ENCODE measurements around the gene HEPACAM.

DNA sequence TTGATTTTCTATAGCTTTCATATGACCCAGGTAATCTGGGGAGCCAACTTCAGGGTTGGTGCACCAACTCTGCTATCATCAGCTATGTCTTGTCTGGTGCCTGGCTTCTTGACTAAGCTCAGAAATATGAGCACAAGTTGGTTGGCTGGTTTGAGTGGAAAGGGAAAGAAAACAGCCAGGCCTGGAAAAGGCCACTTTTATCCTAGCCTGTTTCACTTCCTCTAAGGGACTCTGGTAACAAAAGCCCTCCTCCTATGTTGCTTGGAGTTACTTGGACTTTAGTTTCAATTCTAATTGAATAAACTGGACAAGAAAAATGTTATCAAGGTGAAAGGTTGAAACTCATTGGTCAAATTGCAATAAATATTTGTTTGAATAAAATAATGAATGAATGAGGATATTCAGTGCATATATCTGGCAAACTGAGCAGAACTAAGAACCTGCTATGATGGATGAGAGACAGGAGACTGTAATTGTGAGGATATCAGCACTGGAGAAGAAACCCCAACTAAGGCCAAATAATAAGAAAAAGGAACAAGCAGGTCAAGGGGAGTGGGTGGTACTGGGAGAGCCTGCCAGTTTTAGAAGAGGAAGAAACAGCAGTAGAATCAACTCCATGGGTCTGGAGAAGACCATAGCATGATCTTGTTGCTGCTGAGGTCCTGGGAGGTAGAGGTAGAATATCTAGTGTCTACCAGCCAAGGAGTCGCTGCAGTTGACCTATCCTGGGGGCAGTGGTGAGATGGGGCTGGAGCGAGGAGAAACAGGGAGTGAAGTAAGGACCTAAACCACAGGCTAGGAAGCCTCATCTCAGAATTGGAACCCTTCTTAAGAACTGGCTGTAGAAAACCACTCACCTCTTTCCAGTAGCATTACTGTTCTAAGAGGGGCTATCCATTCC, 46.4 kb downstream of the HEPACAM start:
- TF ChIP-seq, protein P1, sequence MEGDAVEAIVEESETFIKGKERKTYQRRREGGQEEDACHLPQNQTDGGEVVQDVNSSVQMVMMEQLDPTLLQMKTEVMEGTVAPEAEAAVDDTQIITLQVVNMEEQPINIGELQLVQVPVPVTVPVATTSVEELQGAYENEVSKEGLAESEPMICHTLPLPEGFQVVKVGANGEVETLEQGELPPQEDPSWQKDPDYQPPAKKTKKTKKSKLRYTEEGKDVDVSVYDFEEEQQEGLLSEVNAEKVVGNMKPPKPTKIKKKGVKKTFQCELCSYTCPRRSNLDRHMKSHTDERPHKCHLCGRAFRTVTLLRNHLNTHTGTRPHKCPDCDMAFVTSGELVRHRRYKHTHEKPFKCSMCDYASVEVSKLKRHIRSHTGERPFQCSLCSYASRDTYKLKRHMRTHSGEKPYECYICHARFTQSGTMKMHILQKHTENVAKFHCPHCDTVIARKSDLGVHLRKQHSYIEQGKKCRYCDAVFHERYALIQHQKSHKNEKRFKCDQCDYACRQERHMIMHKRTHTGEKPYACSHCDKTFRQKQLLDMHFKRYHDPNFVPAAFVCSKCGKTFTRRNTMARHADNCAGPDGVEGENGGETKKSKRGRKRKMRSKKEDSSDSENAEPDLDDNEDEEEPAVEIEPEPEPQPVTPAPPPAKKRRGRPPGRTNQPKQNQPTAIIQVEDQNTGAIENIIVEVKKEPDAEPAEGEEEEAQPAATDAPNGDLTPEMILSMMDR (IDR thresholded peaks at IDR 0.05; ENCODE audit: insufficient read depth, low read depth, low read length): no peak
- no peak for TF ChIP-seq EZH2 (IDR thresholded peaks at IDR 0.05; ENCODE audit: insufficient read depth, low read length)
